ENCODE data around the gene PROM1.

GRCh38 chr4:15925830-15926229, 158.0 kb downstream of the PROM1 start:
- TF ChIP-seq EZH2 (IDR thresholded peaks at IDR 0.05) (no peak), POLR2AphosphoS5 (IDR thresholded peaks at IDR 0.05; ENCODE audit: borderline replicate concordance, low read depth, low read length) (no peak)
